Measurements from ENCODE around the gene TMEM51. TPM values are rescaled to one million over a fixed set of nuclear protein-coding genes. Genes with fewer than 3 reads are reported as not detected.

The TMEM51 gene
- total RNA-seq, 1 donor from 2014 or later = not detected

DNA sequence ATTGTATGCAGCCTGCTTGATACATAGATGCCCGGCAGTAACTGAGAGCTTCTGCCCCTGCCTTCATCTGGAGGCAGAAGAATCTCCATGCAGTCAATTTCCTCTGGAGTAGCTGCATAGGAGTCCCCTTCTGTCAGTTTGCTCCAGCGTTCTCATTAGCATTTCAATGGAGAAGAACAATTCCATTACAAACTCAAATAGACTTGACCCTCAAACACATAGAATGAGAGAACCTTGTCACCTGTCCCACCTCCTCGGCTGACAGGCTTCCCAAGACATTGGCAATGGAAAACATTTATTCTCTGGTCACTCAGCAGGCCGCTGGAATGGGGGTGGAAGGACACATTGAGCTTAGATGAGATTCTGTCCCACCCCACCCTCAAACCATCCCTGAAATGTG is 45.6 kb upstream of the TMEM51 start:
- no peaks in the 10 kb centered on the region for H3K36me3 ChIP-seq
- H3K4me1 ChIP-seq = no peaks in the 10 kb centered on the region
- intact Hi-C loops (cut with DNase I) = no loop called here
- TF ChIP-seq, protein P1, sequence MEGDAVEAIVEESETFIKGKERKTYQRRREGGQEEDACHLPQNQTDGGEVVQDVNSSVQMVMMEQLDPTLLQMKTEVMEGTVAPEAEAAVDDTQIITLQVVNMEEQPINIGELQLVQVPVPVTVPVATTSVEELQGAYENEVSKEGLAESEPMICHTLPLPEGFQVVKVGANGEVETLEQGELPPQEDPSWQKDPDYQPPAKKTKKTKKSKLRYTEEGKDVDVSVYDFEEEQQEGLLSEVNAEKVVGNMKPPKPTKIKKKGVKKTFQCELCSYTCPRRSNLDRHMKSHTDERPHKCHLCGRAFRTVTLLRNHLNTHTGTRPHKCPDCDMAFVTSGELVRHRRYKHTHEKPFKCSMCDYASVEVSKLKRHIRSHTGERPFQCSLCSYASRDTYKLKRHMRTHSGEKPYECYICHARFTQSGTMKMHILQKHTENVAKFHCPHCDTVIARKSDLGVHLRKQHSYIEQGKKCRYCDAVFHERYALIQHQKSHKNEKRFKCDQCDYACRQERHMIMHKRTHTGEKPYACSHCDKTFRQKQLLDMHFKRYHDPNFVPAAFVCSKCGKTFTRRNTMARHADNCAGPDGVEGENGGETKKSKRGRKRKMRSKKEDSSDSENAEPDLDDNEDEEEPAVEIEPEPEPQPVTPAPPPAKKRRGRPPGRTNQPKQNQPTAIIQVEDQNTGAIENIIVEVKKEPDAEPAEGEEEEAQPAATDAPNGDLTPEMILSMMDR (IDR thresholded peaks at IDR 0.05) = no peak
- H3K27ac ChIP-seq = no peak overlapping the region
- H3K9me3 ChIP-seq = peaks cover 6% of the 10 kb centered on the region in 2 donors
- H3K4me3 ChIP-seq = no peak overlapping the region
- DNase-seq (ENCODE audit: low spot score in 2 of 2) = no peak
- no peaks in the 10 kb centered on the region for H3K27me3 ChIP-seq

DNA sequence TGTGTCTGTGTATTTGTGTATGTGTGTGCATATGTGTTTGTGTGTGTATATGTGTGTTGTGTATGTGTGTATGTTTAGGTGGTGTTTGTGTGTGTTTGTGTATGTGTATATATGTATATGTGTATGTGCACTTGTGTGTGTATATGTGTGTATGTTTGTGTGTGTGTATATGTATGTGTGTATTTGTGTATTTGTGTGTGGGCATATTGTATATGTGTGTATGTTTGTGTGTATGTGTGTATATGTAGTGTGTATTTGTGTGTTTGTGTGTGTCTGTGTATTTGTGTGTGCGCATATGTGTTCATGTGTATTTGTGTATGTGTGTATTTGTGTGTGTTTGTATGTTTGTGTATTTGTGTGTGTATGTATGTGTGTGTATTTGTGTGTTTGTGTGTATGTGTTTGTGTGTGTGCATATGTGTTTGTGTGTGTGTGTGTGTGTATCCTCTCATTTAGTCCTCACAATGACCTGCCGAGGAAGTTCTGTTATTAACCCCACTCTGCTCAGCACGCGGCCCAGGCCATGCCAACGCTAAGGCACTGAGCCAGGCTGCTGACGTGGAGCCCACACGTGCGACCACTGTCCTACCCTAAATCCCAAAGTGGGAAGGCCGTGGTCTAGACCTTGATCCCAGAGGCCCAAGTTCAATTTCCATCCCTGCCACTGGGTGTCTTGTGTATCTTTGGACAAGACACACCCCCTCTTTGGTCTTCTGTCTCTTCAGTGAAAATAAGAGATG is 43.2 kb upstream of the TMEM51 start:
- TF ChIP-seq, protein P1 (IDR thresholded peaks at IDR 0.05) = no peak
- H3K27ac ChIP-seq = no peak overlapping the region
- H3K27me3 ChIP-seq = no peaks in the 10 kb centered on the region
- H3K9me3 ChIP-seq = no peaks in the 10 kb centered on the region
- no peak for DNase-seq (ENCODE audit: low spot score in 2 of 2)
- no peak overlapping the region for H3K4me3 ChIP-seq
- peaks cover 0 to 3% of the 10 kb centered on the region in 2 donors for H3K36me3 ChIP-seq
- H3K4me1 ChIP-seq = no peaks in the 10 kb centered on the region
- intact Hi-C loops (cut with DNase I) = no loop called here

DNA sequence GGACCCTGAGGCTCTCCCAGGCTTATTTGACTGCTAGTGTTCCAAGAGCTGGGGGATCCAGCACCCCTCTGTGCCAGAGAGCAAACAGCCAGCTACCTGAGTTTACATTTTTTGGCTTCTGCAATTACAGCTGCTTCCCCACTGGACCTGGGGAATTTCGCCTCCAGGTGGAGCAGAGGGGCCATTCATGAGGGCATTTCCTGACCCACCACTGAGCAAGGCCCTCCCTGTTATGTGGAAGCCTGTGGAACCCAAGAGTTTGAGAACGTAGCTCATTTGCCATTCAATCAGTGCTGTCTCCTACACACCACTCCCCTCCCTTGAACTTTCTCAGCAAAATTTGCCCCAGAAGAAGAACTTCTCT is 42.7 kb upstream of the TMEM51 start:
- Histone ChIP-seq H3K9me3 (no peaks in the 10 kb centered on the region), H3K4me1 (no peaks in the 10 kb centered on the region), H3K27me3 (no peaks in the 10 kb centered on the region), H3K36me3 (peaks cover 0 to 3% of the 10 kb centered on the region in 2 donors), H3K27ac (no peak overlapping the region), H3K4me3 (no peak overlapping the region)
- TF ChIP-seq, protein P1 (IDR thresholded peaks at IDR 0.05) = no peak
- DNase-seq (ENCODE audit: low spot score in 2 of 2) = no peak
- intact Hi-C loops (cut with DNase I) = no loop called here

DNA sequence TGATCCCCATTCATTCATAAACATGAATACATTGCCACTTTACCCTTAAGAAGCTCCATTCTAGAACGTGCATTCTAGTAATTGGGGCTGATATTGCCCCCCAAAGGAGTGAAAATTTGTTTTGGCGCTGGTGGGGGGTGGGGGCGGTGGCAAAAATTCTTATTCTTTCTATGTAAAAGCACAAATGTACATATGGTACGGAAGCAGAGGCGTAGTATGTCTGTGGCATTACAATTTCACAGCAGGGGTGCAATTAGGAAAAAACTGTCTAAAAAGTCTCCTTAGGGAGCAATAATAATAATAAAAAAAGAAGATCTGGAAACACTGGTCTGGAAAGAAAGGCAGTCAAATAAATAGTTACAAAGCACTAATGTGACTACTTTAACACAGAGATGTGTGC is 40.4 kb upstream of the TMEM51 start:
- Histone ChIP-seq H3K27me3 (no peaks in the 10 kb centered on the region), H3K36me3 (peaks cover 0 to 3% of the 10 kb centered on the region in 2 donors), H3K9me3 (no peaks in the 10 kb centered on the region), H3K4me3 (no peak overlapping the region), H3K27ac (no peak overlapping the region), H3K4me1 (no peaks in the 10 kb centered on the region)
- TF ChIP-seq, protein P1 (IDR thresholded peaks at IDR 0.05) = no peak
- intact Hi-C loops (cut with DNase I) = no loop called here
- DNase-seq (ENCODE audit: low spot score in 2 of 2) = no peak

DNA sequence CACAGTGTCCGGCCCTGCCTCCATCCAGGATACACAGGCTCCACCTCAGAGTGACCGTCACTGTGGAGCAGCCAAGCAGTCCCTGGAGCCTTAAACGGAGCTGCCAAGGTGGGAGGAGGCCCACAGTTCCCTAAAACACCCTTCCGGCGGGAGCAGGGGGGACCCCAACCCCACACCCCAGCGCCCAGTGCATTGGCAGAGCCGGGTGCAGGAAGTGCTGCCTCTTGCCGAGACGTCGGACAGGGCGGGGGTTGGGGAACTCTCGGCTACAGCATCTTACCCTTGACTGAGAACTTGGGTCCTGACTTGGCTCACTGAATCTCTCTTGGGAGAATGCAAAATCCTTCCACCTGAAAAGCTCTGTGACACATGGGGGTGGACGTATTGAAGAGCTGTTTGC is 38.7 kb upstream of the TMEM51 start:
- DNase-seq (ENCODE audit: low spot score in 2 of 2) = no peak
- Histone ChIP-seq H3K4me1 (no peaks in the 10 kb centered on the region), H3K27ac (no peak overlapping the region), H3K36me3 (peaks cover 0 to 3% of the 10 kb centered on the region in 2 donors), H3K27me3 (no peaks in the 10 kb centered on the region), H3K9me3 (no peaks in the 10 kb centered on the region), H3K4me3 (no peak overlapping the region)
- TF ChIP-seq, protein P1 (IDR thresholded peaks at IDR 0.05) = no peak
- intact Hi-C loops (cut with DNase I) = no loop called here
